Type B pancreatic cell (in vitro differentiated cells): ENCODE results near the gene TRDN. TPM values are rescaled to one million over a fixed set of nuclear protein-coding genes. Genes with fewer than 3 reads are reported as not detected.
"Not testable (repeated sequence)": the region's sequence is repeated elsewhere in the genome, so short reads cannot be mapped to it uniquely, and the experiment has no call there.

Source experiments
- DNase-seq: peaks from one replicate; pipeline ENCODE4 v3.0.0; 2021; ENCODE audit warnings: mixed read lengths; ENCODE audit not compliant: unreplicated experiment; ENCODE audit errors: extremely low spot score
- H3K27ac Mint-ChIP-seq: 2 replicates; pipeline ENCODE4 v1.8.0; 2021; ENCODE audit warnings: mild to moderate bottlenecking, mixed read lengths
- H3K27me3 Mint-ChIP-seq: 2 replicates; pipeline ENCODE4 v1.8.0; 2021; ENCODE audit warnings: mixed read lengths
- H3K36me3 Mint-ChIP-seq: 2 replicates; pipeline ENCODE4 v1.8.0; 2021; ENCODE audit warnings: mixed read lengths
- H3K4me1 Mint-ChIP-seq: one replicate; pipeline ENCODE4 v1.8.0; 2021; ENCODE audit warnings: mixed read lengths; ENCODE audit not compliant: unreplicated experiment
- H3K4me3 Mint-ChIP-seq: 2 replicates; pipeline ENCODE4 v1.8.0; 2021; ENCODE audit warnings: mild to moderate bottlenecking, mixed read lengths
- H3K9me3 Mint-ChIP-seq: 2 replicates; pipeline ENCODE4 v1.8.0; 2021; ENCODE audit warnings: mixed read lengths
- total RNA-seq: library from RNA; stranded (reverse); gene quantifications from 2 replicates; pipeline ENCODE4 v1.2.1, GENCODE V29; 2021; ENCODE audit warnings: low replicate concordance
- TF ChIP-seq, protein P1 (sequence below): fragments of 200-600 bp; sonication (generic); conservative IDR thresholded peaks from 2 replicates; pipeline ENCODE4 v1.5.0; 2021; ENCODE audit warnings: antibody characterized with exemption, mild to moderate bottlenecking

The TRDN gene
- total RNA-seq, 1 donor from 2014 or later, result 0.34 TPM

DNA sequence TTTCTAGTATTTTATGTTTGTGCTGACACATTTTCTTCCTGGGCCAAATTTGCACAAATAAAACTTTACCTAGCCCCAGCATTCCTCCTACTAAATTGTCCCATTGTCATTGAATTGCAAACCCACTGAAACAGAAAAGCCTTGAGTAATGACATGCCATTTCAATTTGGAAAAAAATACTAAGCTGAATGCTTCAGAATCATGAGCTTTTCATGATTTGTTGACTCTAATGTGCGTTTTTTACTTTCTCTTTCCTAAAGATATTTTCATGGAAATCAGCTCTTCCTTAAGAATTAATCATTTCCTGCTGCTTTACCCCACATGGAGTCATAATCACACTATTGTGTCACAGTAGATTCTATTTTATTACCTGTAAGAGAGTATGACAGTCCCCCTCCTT, 47.4 kb downstream of the TRDN start:
- Mint-ChIP-seq H3K4me3 (no peak overlapping the region), H3K27me3 (peaks cover 15% of the 10 kb centered on the region), H3K9me3 (peaks cover 14% of the 10 kb centered on the region), H3K27ac (no peak overlapping the region), H3K36me3 (peaks cover 4% of the 10 kb centered on the region), H3K4me1 (peaks cover 5% of the 10 kb centered on the region)
- no peak for DNase-seq
- TF ChIP-seq, protein P1, sequence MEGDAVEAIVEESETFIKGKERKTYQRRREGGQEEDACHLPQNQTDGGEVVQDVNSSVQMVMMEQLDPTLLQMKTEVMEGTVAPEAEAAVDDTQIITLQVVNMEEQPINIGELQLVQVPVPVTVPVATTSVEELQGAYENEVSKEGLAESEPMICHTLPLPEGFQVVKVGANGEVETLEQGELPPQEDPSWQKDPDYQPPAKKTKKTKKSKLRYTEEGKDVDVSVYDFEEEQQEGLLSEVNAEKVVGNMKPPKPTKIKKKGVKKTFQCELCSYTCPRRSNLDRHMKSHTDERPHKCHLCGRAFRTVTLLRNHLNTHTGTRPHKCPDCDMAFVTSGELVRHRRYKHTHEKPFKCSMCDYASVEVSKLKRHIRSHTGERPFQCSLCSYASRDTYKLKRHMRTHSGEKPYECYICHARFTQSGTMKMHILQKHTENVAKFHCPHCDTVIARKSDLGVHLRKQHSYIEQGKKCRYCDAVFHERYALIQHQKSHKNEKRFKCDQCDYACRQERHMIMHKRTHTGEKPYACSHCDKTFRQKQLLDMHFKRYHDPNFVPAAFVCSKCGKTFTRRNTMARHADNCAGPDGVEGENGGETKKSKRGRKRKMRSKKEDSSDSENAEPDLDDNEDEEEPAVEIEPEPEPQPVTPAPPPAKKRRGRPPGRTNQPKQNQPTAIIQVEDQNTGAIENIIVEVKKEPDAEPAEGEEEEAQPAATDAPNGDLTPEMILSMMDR, result no peak

DNA sequence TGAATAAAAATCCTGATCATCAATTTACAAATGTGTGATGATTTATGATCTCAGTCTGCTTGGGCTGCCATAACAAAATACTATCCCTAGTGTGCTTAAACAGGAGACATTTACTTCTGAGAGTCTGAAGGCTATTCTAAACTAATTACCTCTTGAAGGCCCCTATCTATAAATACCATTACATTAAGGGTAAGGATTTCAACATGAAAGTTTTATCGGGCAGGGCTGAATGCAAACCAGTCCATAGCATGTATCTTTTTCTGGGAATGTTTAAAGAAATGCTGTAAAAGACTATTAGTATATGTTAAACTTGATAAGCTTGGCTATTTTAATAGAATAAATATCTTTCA, 48.2 kb downstream of the TRDN start:
- DNase-seq, result no peak
- TF ChIP-seq, protein P1, result no peak
- peaks cover 14% of the 10 kb centered on the region for H3K9me3 Mint-ChIP-seq
- no peak overlapping the region for H3K27ac Mint-ChIP-seq
- H3K4me1 Mint-ChIP-seq, result peaks cover 5% of the 10 kb centered on the region
- H3K27me3 Mint-ChIP-seq, result peaks cover 15% of the 10 kb centered on the region
- peaks cover 4% of the 10 kb centered on the region for H3K36me3 Mint-ChIP-seq
- H3K4me3 Mint-ChIP-seq, result no peak overlapping the region

DNA sequence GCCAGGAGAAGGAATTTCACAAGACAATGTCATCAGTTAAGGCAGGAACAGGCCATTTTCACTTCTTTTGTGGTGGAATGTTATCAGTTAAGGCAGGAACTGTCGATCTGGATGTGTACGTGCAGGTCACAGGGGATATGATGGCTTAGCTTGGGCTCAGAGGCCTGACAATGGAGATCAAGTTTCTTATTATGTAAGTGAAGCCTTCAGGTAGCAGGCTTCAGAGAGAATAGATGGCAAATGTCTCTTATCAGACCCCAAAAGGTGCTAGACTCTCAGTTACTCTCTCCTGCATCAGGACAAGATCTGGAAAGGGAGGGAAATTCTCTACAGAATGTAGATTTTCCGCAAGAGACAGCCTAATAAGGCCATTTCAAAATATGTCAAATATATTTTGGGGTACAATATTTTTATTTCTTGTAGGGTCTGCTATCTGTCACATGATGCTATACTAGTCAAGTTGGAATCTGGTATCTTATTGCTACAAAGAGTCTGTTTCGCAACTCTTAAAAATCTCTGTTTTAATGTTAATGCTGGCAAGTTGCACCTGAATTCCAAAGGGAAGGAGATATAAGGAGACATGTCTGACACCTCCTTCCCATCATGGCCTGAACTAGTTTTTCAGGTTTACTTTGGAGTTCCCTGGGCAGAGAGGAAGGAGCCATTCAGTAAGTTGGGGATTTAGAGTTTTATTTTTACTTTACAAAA, 48.8 kb downstream of the TRDN start:
- TF ChIP-seq, protein P1, result no peak
- Mint-ChIP-seq H3K36me3 (peaks cover 4% of the 10 kb centered on the region), H3K27ac (no peak overlapping the region), H3K4me3 (no peak overlapping the region), H3K4me1 (peaks cover 5% of the 10 kb centered on the region), H3K9me3 (peaks cover 14% of the 10 kb centered on the region), H3K27me3 (peaks cover 15% of the 10 kb centered on the region)
- no peak for DNase-seq

DNA sequence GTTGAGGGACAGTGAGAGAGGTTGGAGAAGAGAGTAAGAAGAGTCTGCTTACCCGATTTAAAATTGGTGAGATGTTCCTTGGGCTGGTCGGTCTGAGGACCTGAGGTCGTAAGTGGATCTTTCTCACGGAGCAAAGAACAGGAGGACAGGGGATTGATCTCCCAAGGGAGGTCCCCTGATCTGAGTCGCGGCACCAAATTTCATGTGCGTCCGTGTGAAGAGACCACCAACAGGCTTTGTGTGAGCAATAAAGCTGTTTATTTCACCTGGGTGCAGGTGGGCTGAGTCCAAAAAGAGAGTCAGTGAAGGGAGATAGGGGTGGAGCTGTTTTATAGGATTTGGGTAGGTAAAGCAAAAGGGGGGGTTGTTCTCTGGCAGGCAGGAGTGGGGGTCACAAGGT, 49.3 kb downstream of the TRDN start:
- not testable (repeated sequence) for H3K4me3 Mint-ChIP-seq, H3K36me3 Mint-ChIP-seq

DNA sequence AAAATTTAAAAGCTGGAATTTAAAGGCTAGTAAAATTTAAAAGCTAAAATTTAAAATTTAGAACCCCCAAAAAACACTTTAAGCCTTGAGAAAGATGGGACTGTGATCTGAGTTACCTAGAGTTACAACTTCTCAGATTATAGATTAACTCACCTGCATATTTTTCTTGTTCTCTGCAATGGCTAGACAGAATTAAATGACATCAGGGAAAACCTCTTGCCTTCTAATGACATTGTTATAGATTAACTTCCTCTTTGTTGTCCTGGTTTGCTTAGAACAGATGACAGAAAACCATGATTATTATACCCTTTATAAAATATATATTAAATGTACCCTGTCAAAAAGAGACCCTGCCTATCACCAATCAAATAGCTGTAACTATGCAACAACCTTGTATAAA, 56.4 kb downstream of the TRDN start:
- Mint-ChIP-seq H3K9me3 (no peaks in the 10 kb centered on the region), H3K4me3 (no peak overlapping the region), H3K4me1 (no peaks in the 10 kb centered on the region), H3K27me3 (peaks cover 4% of the 10 kb centered on the region), H3K27ac (no peak overlapping the region), H3K36me3 (peaks cover 4% of the 10 kb centered on the region)
- TF ChIP-seq, protein P1, result no peak
- no peak for DNase-seq

More for the DNA sequence above, 49.3 kb downstream of the TRDN start:
- DNase-seq, H3K4me1 Mint-ChIP-seq, H3K27ac Mint-ChIP-seq: not testable (repeated sequence)
- Mint-ChIP-seq H3K9me3 (peaks cover 14% of the 10 kb centered on the region), H3K27me3 (peaks cover 15% of the 10 kb centered on the region)

DNA sequence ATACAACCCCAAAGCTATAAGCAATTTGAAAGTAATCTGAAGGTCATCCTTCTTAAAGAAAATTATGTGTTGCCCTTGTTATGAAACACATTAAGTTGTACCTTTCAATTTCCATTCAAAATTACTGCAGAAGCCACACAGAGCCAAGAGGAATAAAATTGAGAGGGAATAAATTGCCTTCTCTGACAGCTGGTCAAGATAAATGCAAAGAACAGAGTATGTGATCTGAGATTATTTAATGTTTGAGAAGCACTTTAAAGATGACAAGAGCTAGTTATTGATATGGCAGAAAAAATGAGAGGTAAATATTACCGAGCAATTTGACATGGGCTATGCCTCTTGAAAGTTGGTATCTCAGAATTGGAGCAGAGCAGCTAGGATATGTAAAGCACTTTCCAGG, 61.6 kb downstream of the TRDN start:
- TF ChIP-seq, protein P1, result no peak
- Mint-ChIP-seq H3K27ac (no peak overlapping the region), H3K27me3 (no peaks in the 10 kb centered on the region), H3K9me3 (no peaks in the 10 kb centered on the region), H3K4me3 (no peak overlapping the region), H3K36me3 (no peaks in the 10 kb centered on the region), H3K4me1 (no peaks in the 10 kb centered on the region)
- DNase-seq, result no peak
